ENCODE measurements around the gene PPARD. TPM values are rescaled to one million over a fixed set of nuclear protein-coding genes. Genes with fewer than 3 reads are reported as not detected.

The PPARD gene
- total and polyA plus RNA-seq, 2 experiments from 2014 or later = 15.9 to 21.7 TPM

GRCh38 chr6:35356391-35356790, 14.0 kb downstream of the PPARD start:
- peaks cover 20% of the 10 kb centered on the region; the same call in 1 of the 2 replicates for H3K4me1 ChIP-seq (ENCODE audit: insufficient read depth)
- H3K36me3 ChIP-seq (ENCODE audit: low read depth) = peaks cover 42% of the 10 kb centered on the region
- no peaks in the 10 kb centered on the region; the same call in 1 of the 2 replicates for H4K20me1 ChIP-seq (ENCODE audit: insufficient read depth)
- no peak for DNase-seq
- H3K9me3 ChIP-seq (ENCODE audit: low read depth) = no peaks in the 10 kb centered on the region
- H3K9me2 ChIP-seq (ENCODE audit: insufficient read depth) = no peaks in the 10 kb centered on the region
- H3F3A ChIP-seq (ENCODE audit: insufficient read depth) = peaks cover 34% of the 10 kb centered on the region
- no peak overlapping the region for H2AFZ ChIP-seq
- in situ Hi-C loops (cut with MboI) = no loop called here
- no peaks in the 10 kb centered on the region for H3K27me3 ChIP-seq (replicated peaks; ENCODE audit: insufficient read depth)
- no peak overlapping the region for H3K4me3 ChIP-seq
- H3K27ac ChIP-seq = no peak overlapping the region
- no peak overlapping the region for H3K9ac ChIP-seq
- 96 to 100% methylated on average over 1 of the region's 1 CpG for WGBS, 2 experiments (ENCODE audit: low coverage in 1 of 2, low lambda C conversion rate in 2 of 2, missing lambda C conversion rate in 2 of 2)
- H3K4me2 ChIP-seq (ENCODE audit: unreplicated experiment) = no peak overlapping the region
- TF ChIP-seq EZH2phosphoT487 (IDR thresholded peaks at IDR 0.05; ENCODE audit: insufficient read depth, low read depth) = no peak
- H3K79me2 ChIP-seq (ENCODE audit: insufficient read depth) = peaks cover 91% of the 10 kb centered on the region

- Histone ChIP-seq H4K20me1 (ENCODE audit: insufficient read depth) (no peaks in the 10 kb centered on the region; the same call in 1 of the 2 replicates), H3K27ac (no peak overlapping the region), H3K4me2 (ENCODE audit: unreplicated experiment) (no peak overlapping the region), H3K9me3 (ENCODE audit: low read depth) (no peaks in the 10 kb centered on the region), H3K79me2 (ENCODE audit: insufficient read depth) (peaks cover 91% of the 10 kb centered on the region), H3K27me3 (replicated peaks; ENCODE audit: insufficient read depth) (no peaks in the 10 kb centered on the region), H3K9me2 (ENCODE audit: insufficient read depth) (no peaks in the 10 kb centered on the region), H3K4me3 (no peak overlapping the region), H3K36me3 (ENCODE audit: low read depth) (peaks cover 30% of the 10 kb centered on the region), H2AFZ (no peak overlapping the region), H3K4me1 (ENCODE audit: insufficient read depth) (peaks cover 20% of the 10 kb centered on the region; the same call in 1 of the 2 replicates), H3K9ac (no peak overlapping the region), H3F3A (ENCODE audit: insufficient read depth) (peaks cover 34% of the 10 kb centered on the region)
- 92 to 100% methylated on average over 4 of the region's 4 CpGs for WGBS, 2 experiments (ENCODE audit: low coverage in 1 of 2, low lambda C conversion rate in 2 of 2, missing lambda C conversion rate in 2 of 2)
- TF ChIP-seq EZH2 (IDR thresholded peaks at IDR 0.05; ENCODE audit: insufficient read depth, poor library complexity, severe bottlenecking) (no peak), EZH2phosphoT487 (IDR thresholded peaks at IDR 0.05; ENCODE audit: insufficient read depth, low read depth) (no peak)
- in situ Hi-C loops (cut with MboI) = no loop called here
- no peak for DNase-seq
These were observed 15.3 kb downstream of the PPARD start for GRCh38 chr6:35357677-35358076.

- Histone ChIP-seq H3K9ac (no peak overlapping the region), H3K4me1 (ENCODE audit: insufficient read depth) (peaks cover 24% of the 10 kb centered on the region; the same call in 1 of the 2 replicates)
- in situ Hi-C loops (cut with MboI) = no loop called here
These were observed 15.7 kb downstream of the PPARD start for GRCh38 chr6:35358086-35358485.

GRCh38 chr6:35359346-35359743, 17.0 kb downstream of the PPARD start:
- Histone ChIP-seq H3K36me3 (ENCODE audit: low read depth) (peaks cover 22% of the 10 kb centered on the region), H3K79me2 (ENCODE audit: insufficient read depth) (peaks cover 90% of the 10 kb centered on the region), H3K27ac (peak overlapping the region; percentile 68), H3K27me3 (replicated peaks; ENCODE audit: insufficient read depth) (no peaks in the 10 kb centered on the region), H3K4me1 (ENCODE audit: insufficient read depth) (peaks cover 29% of the 10 kb centered on the region; the same call in 1 of the 2 replicates), H3K4me3 (no peak overlapping the region), H3K9me3 (ENCODE audit: low read depth) (no peaks in the 10 kb centered on the region), H4K20me1 (ENCODE audit: insufficient read depth) (no peaks in the 10 kb centered on the region; the same call in 1 of the 2 replicates), H2AFZ (no peak overlapping the region), H3K4me2 (ENCODE audit: unreplicated experiment) (no peak overlapping the region), H3F3A (ENCODE audit: insufficient read depth) (peaks cover 31% of the 10 kb centered on the region), H3K9me2 (ENCODE audit: insufficient read depth) (no peaks in the 10 kb centered on the region), H3K9ac (peak overlapping the region; percentile 25)
- WGBS, 2 experiments (ENCODE audit: low coverage in 1 of 2, low lambda C conversion rate in 2 of 2, missing lambda C conversion rate in 2 of 2) = 91% methylated on average over 5 of the region's 5 CpGs
- TF ChIP-seq EZH2phosphoT487 (IDR thresholded peaks at IDR 0.05; ENCODE audit: insufficient read depth, low read depth) (no peak), EZH2 (IDR thresholded peaks at IDR 0.05; ENCODE audit: insufficient read depth, poor library complexity, severe bottlenecking) (no peak)
- no peak for DNase-seq
- in situ Hi-C loops (cut with MboI) = no loop called here

More at GRCh38 chr6:35358086-35358485, 15.7 kb downstream of the PPARD start:
- Histone ChIP-seq H3K27me3 (replicated peaks; ENCODE audit: insufficient read depth) (no peaks in the 10 kb centered on the region), H4K20me1 (ENCODE audit: insufficient read depth) (no peaks in the 10 kb centered on the region; the same call in 1 of the 2 replicates), H3K4me3 (no peak overlapping the region), H3K27ac (no peak overlapping the region), H3F3A (ENCODE audit: insufficient read depth) (peaks cover 34% of the 10 kb centered on the region), H3K9me3 (ENCODE audit: low read depth) (no peaks in the 10 kb centered on the region), H3K9me2 (ENCODE audit: insufficient read depth) (no peaks in the 10 kb centered on the region), H3K79me2 (ENCODE audit: insufficient read depth) (peaks cover 91% of the 10 kb centered on the region), H3K4me2 (ENCODE audit: unreplicated experiment) (no peak overlapping the region), H2AFZ (no peak overlapping the region), H3K36me3 (ENCODE audit: low read depth) (peaks cover 26% of the 10 kb centered on the region)
- TF ChIP-seq EZH2phosphoT487 (IDR thresholded peaks at IDR 0.05; ENCODE audit: insufficient read depth, low read depth) = no peak
- no peak for TF ChIP-seq EZH2 (IDR thresholded peaks at IDR 0.05; ENCODE audit: insufficient read depth, poor library complexity, severe bottlenecking)
- WGBS, 2 experiments (ENCODE audit: low coverage in 1 of 2, low lambda C conversion rate in 2 of 2, missing lambda C conversion rate in 2 of 2) = 45 to 51% methylated on average over 3 of the region's 3 CpGs
- no peak for DNase-seq
